GM21423 (cell line): ENCODE measurements around the gene KCNA2.

Source experiments
- ATAC-seq: cut with Tn5 transposase; IDR thresholded peaks from one replicate; pipeline ENCODE4 v1.9.1; 2021; ENCODE audit warnings: mild to moderate bottlenecking, moderate library complexity; ENCODE audit not compliant: unreplicated experiment

Gene KCNA2

DNA sequence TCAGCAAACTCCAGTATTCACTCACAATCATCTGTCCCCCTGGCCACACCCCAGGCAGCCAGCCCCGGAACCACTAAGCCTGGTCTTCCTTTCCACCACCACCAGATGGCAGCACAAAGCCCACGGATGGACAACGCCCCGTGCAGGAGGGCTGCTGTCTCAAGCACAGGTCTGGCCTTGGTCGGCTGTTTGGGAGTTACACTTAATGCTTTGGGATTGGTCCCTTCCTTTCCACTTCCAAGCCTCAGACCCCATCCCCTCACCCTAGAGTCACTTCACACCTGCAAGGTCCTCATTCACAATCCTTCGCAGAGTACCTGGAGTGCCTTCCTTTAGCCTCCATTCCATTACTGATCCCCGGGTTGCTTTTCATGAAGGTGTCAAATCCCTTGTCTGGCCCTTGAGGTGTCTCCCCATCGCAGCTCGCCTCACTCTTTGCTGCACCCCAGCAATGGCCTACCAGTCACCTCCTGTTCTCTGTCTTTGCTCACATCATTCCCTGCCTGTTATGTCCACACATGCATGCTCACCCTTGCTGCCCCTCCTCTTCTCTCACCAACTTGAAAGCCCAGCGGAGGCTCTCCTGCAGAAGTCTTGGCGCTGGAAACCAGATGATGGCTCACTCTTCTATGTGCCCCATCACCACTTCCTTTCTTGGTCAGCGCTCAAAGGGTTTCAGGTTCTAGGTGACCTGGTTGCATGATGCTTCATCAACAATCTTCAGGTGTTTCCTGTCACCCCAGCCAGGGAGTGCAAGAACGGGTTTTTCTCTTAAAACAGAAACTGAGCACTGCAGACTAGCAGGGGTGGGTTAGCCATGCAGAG is 24.9 kb upstream of the KCNA2 start:
- peak; percentile 41 for ATAC-seq

DNA sequence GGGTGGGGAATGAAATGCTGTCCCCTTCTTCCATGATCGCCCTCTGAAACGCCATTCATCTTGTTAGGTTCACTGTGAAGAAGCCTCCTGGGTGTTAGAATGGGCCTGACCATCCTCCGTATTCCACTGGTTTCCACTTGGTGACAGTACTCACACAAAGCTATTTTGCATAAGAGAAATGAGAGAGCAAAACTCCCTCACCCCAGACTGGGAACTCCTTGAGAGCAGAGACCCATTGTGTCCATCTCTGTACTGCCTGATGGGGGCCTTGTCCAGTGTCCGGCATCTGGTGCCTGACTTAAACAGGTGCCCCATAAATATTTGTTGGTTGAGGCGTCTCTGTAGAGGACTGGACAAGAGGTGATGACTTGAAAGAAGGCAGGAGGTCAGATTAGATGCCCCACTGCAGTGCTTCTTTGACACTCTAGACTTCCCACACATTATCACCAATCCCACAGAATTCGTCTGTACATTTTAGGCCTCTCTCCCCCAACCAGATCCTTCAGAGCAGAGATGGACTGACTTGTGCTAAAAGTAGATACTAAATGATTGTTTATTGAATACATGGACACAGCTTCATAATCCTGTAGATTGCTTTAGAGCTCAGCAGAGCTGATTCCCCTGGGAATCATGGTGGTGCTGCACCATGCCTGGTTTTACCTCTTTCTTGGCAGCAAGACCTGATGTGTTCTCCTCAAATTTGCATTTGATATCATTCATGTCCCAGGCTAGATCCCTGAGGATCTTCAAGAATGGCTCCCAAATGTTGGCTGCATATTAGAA is 22.4 kb upstream of the KCNA2 start:
- no peak for ATAC-seq

DNA sequence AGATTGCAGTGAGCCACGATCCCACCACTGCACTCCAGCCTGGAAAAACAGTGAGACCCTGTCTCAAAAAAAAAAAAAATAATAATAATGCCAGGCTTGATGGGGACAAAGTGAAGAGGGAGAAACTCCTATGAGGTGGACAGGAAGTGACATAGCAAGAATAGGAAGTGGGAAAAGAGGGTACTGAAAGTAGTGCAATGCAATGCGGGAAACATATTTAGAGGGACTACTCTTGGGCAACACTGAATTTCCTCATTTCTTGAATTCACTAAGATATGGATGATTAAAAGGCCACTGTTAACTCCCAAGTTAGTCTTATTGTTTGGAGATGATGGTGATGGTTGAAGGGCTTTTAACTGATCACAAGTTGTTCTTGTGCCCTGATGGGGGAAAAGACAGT is 21.6 kb upstream of the KCNA2 start:
- no peak for ATAC-seq

DNA sequence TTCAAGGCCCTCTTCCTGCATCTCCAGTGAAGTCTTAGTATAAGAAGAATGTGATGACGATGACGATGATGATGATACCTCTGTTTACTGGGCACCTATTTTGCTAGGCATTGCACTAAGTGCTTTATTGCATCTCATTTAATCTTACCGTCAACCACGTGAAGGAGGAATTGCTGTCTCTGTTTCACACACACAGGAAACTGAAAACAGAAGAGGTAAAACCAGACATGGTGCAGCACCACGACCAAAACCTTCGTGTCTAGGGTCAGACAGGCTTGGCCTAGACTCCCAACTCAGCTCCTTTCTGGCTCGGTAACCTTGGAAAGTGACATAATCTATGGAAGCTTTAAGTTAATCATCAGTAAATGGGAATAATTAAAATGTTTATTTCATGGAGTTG is 20.7 kb upstream of the KCNA2 start:
- no peak for ATAC-seq

DNA sequence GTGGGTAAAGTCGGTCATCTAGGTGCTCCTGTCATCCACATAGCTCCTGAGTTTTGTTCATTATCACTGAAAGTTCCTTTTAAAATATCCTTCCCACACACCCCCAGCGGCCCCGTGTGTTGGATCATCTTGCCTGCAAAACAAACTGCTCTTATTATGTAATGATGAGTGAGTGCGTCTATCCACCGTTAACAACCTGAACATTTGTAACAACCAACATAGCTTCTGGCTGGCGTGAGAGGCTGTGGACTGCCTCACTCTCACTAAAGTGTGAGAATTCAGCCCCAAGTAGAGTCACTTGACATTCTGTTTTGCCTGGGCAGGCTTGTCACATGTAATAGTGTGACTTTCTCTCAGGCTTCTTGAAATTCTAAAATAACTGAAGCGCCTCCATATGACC is 14.5 kb upstream of the KCNA2 start:
- ATAC-seq, result no peak

DNA sequence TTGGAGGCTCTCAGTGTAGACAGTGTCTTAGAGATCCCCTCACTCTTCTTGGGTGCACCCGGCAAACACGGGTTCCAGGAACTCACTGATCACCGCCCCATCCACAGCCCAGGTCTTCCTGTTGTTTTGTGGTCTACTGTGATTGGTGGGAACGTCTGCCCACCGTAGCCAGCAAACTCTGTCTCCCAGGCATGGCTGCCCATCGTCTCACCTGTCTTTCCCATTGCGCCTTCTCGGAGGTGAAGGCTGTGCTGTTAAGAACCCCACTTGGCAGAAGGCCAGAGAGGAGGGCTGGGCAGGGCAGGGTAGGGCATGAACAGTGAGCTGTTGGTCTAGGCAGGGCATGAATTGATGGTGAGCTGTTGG is 14.1 kb upstream of the KCNA2 start:
- ATAC-seq, result no peak

DNA sequence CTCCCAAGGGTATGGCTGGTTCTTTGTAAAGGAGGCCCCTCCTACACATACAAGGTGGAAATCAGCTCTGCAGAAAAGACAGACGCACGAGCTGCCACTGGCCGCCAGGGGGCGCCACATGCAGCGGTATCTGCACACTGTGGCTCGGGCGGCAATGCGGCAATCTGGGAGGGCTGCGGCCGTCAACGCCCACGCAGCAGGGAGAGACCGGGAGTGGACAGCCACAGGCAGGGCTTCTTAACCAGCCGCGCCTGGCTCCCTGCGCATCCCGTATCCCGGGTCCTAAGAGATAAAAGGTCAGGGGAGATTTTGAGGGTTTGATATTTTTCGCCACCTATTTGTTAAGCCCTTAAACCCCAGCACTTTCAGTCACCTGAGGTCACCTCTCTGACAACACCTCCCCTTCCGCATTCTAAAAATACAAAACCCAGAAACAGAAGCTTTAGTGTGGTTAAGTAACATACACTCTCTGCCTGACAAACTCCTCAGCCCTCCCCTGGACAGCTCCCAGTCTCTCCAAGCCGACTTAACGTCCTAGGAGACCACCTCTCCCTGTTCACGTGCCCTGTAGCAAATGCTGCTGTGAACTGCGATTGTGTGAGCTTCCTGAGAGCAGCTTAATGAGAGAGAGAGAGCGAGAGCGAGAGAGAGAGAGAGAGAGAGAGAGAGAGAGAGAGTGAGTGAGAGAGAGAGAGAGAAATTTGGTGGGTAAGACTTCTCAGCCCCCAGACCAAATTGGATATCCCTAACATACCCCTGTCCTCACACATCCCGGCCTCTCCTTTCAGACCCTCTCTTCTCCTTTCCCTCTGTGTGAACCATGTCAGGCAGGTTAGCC is 13.5 kb upstream of the KCNA2 start:
- peak; percentile 68 for ATAC-seq

DNA sequence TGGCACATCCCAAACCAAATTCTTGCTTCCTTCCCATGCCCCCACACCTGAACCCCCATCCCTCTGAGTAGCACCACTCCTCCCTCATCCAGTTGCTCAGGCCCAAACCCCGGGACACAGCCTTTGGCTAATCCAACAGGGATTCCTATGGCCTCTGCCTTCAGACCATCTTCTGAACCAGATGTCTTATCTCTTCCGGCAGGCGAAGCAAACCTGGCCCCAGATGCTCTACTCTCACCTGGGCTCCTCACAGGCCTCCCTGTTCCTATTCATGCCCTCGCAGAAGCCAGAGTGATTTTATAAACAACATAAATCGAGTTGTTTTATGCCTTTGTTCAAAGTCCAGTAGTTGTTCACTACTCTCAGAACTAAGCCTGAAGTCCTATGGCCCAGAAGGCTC is 12.5 kb upstream of the KCNA2 start:
- no peak for ATAC-seq

DNA sequence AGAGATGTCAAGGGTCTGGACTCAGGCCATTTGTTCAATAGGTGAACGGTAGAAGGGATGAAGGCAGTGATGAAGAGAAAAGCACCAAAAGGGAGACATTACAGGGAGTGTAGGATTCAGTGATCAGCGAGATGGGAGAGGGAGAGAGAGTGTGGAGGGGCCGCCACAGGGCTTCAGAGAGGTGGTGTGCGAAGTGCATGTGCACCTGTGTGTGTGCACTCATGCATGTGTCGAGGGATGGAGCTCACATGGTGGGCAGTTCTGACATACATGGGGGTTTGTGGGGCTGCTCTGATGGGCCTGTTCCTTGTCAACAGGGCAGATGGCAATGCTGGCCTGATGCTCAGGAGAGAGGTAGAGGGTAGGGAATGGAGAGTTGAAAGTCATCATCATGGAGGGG is 11.4 kb upstream of the KCNA2 start:
- ATAC-seq, result no peak

DNA sequence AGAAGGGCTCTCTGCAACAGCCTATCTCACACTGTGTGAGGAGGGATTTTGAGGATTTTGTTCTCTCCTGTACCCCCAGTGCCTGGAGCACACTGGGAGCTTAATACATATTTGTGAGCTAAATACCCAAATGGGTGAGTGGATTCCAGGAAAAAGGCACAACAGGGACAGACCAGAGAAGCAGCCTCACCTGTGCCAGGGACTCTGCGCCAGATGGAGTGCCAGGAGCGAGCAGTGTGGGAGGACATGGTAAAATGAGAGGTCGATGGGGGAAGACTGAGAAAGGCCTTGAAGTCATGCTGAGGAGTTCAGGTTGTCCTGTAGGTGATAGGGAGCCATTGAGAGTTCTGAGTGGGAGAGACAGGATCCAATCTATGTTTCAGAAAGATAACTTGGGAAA is 11.0 kb upstream of the KCNA2 start:
- no peak for ATAC-seq

DNA sequence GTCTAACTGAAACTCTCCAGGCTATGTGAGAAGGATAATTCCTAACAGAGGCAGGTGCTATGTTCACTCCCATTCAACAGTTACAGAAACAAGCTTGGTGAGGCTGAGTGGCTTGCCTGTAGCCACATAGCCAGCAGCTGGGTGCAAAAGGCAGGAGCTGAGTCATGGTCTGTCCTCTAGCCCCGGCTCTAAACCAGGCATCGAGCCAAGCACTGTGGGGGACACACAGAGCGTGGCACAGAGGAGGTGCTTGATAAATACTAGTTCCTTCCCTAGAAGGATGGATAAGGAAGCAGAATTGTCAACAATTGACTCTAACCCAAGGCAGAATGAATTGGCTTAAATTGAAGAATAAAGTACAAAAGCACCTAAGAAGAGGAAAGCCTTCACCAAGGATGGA is 10.4 kb upstream of the KCNA2 start:
- no peak for ATAC-seq

DNA sequence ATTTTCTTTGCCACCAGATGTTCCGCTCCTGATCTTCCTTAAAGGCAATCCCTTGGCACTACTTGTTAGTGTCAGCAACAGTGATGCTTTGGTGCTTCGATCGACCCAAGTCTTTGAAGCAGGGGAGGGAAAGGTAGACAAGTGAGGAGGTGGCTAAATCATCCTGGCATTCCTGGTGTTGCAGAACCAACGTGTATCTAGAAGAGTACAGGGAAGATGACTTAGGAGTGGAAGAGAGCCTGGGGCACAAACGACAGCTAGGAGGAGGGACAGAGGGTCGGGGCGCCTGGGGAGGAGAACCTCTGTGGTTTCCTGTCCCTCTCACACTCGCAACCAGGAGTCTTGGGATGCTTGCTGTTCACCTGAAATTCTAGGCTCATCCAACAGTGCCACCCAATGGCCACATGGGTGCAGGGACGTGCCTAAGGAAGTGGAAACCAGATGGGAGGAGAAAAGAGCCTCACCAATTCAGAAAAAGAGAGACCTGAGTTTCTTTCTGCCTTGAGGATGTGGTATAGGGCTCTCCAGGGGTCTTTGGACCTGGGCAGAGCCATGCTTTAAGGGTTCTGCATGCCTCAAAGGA is 9.5 kb upstream of the KCNA2 start:
- ATAC-seq, result no peak

DNA sequence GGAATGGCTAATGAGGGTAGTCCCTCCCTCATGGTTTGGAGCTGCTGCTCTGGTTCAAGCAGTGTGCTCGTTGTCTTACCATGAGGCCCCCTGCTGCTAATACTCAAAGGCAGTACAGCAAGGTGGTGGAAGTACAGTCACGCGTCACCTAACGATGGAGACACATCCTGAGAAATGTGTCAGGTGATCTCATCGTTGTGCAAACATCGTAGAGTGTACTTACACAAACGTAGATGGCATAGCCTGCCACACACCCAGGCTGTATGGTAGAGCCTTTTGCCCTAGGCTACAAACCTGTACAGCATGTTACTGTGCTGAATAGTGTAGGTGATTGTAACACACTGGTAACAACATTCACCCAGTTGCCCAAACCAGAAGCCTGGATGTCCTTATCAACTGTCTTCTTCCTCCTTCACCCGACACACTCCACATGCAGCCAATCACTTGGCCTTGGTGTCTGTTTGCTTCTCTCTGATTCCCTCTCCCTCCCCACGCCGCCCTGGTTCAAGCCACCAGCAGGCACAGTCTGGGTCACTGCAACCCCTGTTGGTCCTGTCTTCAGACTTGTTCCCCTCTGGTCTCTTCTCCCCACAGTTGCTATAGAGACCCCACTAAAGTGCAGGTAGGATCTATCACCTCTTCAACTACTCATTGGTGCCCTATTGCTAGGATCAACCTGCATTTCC is 6.0 kb upstream of the KCNA2 start:
- no peak for ATAC-seq

DNA sequence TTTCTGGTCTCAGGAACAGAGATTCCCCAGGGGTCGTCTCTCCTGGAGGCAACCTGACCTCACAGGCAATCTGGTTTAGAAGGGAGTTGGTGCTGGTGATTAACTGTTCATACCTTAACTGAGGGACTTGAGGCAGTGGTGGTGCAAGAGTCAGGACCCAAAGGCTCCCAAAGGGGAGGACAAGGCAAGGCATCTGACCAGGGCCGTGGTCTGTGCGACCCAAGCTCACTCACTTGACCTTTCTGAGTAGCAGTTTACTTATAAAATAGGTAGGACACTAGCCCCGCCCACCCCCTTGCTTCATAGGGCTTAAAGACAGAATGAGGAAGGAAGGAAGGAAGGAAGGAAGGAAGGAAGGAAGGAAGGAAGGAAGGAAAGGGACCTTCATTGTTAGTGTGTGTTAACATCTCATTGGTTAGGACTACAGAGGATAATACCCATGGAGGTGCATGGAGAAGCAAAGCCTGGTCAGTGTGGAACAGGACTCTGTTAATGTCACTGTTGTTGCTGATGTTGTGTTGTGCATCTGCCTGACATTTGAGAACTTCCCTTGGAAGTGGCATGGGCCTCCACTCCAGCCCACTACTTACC is 4.6 kb upstream of the KCNA2 start:
- no peak for ATAC-seq

DNA sequence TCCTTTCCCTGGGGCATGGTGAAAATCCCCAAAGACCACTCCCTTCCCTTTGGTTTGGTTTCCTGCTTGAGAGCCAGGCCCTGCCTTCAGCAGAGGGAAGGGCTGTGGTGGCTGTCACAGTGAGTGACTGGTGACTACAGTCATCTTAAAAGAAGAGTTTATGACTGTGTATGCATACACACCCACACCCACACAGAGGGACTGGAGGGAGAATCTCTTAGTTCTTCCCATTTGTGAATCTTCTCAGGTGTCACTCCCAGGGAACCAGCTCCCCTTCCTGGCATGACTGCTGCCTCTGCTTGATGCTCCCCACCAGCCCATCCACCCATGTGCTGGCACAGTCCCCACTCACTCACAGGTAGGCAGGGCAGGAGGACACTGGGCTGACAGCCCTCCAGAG is 3.9 kb upstream of the KCNA2 start:
- ATAC-seq, result no peak

DNA sequence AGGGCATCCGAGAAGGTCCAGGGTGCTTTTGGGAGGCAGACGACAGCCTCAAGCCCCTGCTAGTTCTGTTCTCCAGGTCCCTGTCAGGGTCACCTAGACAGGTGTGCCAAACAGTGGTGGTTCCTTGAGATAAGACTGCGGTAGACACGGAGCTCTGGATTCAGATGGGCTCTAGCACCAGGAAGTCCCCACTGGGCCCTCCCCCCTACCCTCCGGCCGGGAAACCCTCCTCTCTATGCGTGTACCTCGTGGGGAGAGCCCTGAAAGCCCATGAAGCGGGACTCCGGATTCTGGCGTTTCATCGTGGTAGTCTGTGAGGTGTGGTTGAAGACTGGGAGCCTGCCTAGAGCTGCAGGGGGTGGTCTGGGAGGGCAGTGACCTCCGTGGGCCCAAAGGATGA is 2.1 kb upstream of the KCNA2 start:
- no peak for ATAC-seq

DNA sequence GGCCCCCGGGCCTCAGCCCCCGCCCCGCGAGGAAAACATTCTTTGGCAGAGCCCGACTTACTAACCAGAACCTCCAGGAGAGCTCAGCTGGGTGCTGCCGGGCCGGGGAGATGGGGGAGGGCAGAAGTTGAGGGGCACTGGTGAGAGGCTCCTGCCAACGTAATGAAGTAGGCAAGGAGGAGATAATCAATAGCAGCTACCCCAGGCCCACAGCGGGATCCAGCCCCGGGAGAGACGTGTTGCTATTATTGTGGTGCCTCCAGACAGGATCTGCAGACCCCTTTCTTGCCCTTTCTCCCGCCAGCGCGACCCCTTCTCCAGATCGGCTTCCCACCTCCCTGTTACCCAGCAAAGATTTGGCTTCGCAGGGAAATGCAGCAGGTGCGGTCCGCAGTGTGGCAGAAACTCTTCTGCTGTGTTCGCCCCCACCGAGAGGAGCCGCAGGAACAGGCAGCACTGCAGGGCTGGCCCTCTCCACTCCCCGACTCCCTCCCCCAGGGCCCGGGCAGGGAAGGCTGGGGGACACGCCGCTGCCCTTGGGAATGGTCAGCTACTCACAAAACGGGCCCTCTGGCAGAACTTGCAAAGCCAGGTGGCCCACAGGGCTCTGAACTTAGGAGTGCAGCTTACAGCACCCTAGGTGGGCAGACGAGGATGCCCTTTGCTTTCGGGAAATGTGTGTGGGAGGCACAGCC is 1.5 kb upstream of the KCNA2 start:
- no peak for ATAC-seq

DNA sequence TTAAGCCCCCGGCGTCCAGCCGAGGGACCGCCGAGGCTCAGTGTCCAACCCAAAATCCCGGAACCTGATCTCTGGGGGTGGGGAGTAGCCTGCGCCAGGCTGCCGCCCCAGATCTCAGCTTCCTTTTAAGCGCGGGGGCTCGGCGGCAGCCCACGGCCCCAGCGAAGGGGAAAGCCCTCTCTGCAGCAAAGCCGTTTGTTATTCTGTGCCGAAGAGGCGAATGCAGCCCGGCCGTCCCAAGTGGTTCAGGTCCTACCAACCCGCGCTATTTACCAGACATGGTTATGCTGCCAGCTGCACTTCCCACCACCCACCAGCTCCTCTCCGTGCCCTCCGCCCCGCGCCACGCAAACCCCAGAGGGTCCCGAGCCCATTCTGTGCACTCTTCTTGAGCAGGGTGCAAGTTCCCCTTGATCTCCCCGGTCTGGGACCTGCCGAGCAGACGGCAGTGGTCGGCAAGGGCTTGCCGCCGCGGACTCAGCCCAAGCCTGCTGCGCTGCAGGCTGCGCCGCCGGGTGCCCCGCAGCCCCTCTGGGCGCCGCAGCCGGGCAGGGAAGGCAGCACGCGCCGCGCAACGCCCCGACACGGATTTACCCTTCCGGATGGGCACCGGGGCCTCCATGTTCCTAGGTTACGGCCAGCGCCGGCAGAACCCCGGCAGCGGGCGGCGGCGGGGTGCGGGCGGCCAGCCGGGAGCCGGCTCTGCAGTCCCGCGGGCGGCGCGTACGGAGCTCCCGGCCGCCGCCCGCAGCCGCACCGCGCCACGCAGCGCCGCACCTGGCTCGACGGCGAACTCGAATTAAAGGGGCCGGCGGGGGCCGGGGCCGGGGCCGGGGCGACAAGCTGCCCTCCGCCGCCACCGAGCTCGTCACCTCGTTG is 738 bp upstream of the KCNA2 start:
- no peak for ATAC-seq

DNA sequence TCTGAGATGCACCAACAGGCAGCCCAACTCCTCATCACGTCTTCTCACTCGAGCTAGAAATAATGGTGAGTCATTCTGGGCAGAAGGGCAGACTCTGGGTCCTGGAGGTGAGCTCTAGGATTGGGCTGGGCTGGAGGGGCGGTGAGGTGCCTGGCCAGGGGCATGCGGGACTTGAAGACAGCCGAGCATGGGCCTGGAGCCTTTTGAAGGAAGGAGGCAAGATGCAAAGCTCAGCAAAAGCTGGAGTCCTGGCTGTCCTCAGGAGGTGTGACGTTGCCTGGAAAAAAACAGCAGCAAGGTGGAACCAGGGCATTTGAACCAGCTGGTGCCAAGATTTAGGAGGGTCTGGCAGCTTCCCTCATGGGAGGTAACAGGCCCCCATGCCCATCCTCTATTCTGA is 712 bp downstream of the KCNA2 start:
- ATAC-seq, result no peak
